HepG2 (cell line): ENCODE measurements around the gene CAPN14. TPM values are rescaled to one million over a fixed set of nuclear protein-coding genes. Genes with fewer than 3 reads are reported as not detected.

Source experiments
- ATAC-seq: fragments of 200-7000 bp; cut with Tn5 transposase; 3 replicates; pipeline ENCODE4 v1.9.1; 2020; ENCODE audit warnings: mild to moderate bottlenecking, moderate library complexity
- BruUV-seq: library from RNA; stranded (reverse); fragments of 400-500 nt; replicated peaks from 2 replicates; lab custom pipeline; 2021; lab: Mats Ljungman, UMichigan
- CTCF ChIA-PET: fragments of 300-600 bp; formaldehyde crosslinking; extraction: SDS; loops from one replicate; lab custom pipeline; 2021; ENCODE audit warnings: low total read pairs, inconsistent platforms, low intra/inter-chr PET ratio; lab: Yijun Ruan, JAX
- POLR2A ChIA-PET: fragments of 350-600 bp; sonication (Branson Sonifier 250); formaldehyde crosslinking; loops from one replicate; lab custom pipeline; 2020; ENCODE audit warnings: antibody characterized with exemption, inconsistent platforms; lab: Yijun Ruan, JAX
- DNase-seq: peaks from one replicate; pipeline ENCODE4 v3.0.0-alpha.2; 2015; ENCODE audit warnings: low spot score
- FAIRE-seq: peaks from 3 replicates; lab custom pipeline; 2011; peaks lifted over from hg19 to GRCh38; lab: Jason Lieb, UNC
- H2AFZ ChIP-seq: one replicate; pipeline ENCODE4 v1.6.1; 2011; ENCODE audit warnings: low read length, inconsistent platforms
- H3K27ac ChIP-seq: fragments of 300-600 bp; 3 replicates; pipeline ENCODE4 v1.8.0; 2011; ENCODE audit warnings: mixed run types, mild to moderate bottlenecking, mixed read lengths, low read length, inconsistent platforms; ENCODE audit not compliant: insufficient read depth; ENCODE audit errors: extremely low read length
- H3K27me3 ChIP-seq, 2 experiments: fragments of 200-600 bp in 1 of 2; 2 replicates in 1 of 2; 3 replicates in 1 of 2; pipeline versions ENCODE4 v1.6.0 to v1.8.0; 2011; ENCODE audit warnings: low read length in 2 of 2, mild to moderate bottlenecking in 2 of 2, moderate library complexity in 2 of 2, inconsistent platforms in 1 of 2; ENCODE audit not compliant: insufficient read depth in 2 of 2, control insufficient read depth in 1 of 2
- H3K36me3 ChIP-seq, 2 experiments: fragments of 200-600 bp in 1 of 2; replicated peaks in 1 of 2; 2 replicates in 1 of 2; 3 replicates in 1 of 2; pipeline versions ENCODE4 v1.5.1 to v1.8.0; 2011; ENCODE audit warnings: low read length in 2 of 2, inconsistent platforms in 1 of 2; ENCODE audit not compliant: insufficient read depth in 2 of 2, control insufficient read depth in 1 of 2
- H3K4me1 ChIP-seq: 2 replicates; pipeline ENCODE4 v1.5.1; 2012; ENCODE audit warnings: low read length, inconsistent platforms; ENCODE audit not compliant: insufficient read depth
- H3K4me2 ChIP-seq: 2 replicates; pipeline ENCODE4 v1.6.0; 2011; ENCODE audit warnings: low read depth, low read length, inconsistent platforms
- H3K4me3 ChIP-seq, 3 experiments: fragments of 200-600 bp in 1 of 3; sonication (generic), shearing (Covaris generic) in 1 of 3; replicated peaks in 1 of 3; 2 replicates each; pipeline ENCODE4 v1.5.1; 2011 to 2016; ENCODE audit warnings: low read length in 3 of 3, inconsistent platforms in 2 of 3, low read depth in 2 of 3, mild to moderate bottlenecking in 2 of 3, control low read depth in 1 of 3, mixed read lengths in 1 of 3; ENCODE audit not compliant: insufficient read depth in 1 of 3
- H3K79me2 ChIP-seq: one replicate; pipeline ENCODE4 v1.6.1; 2011; ENCODE audit warnings: low read length, inconsistent platforms; ENCODE audit not compliant: insufficient read depth
- H3K9ac ChIP-seq: 2 replicates; pipeline ENCODE4 v1.6.0; 2011; ENCODE audit warnings: mild to moderate bottlenecking, low read depth, low read length, inconsistent platforms; ENCODE audit not compliant: insufficient read depth
- H3K9me3 ChIP-seq: 2 replicates; pipeline ENCODE4 v1.5.1; 2012; ENCODE audit warnings: mild to moderate bottlenecking, low read length
- H4K20me1 ChIP-seq: 2 replicates; pipeline ENCODE4 v1.6.0; 2011; ENCODE audit warnings: inconsistent platforms, mild to moderate bottlenecking, low read length, moderate library complexity; ENCODE audit not compliant: insufficient read depth
- CCDC6 ChIP-seq: sonication (generic); formaldehyde crosslinking; IDR thresholded peaks from 2 replicates; pipeline ENCODE4 v1.8.1; 2022; ENCODE audit warnings: mild to moderate bottlenecking, missing genetic modification reagents, moderate library complexity
- CREB1 ChIP-seq, 2 experiments: fragments of 450-650 bp in 1 of 2; IDR thresholded peaks; 2 replicates each; pipeline ENCODE4 v1.6.1; 2016 to 2017; ENCODE audit warnings: control low read depth in 1 of 2, mild to moderate bottlenecking in 1 of 2, missing compliant biosample characterization in 1 of 2, missing genetic modification characterization in 1 of 2
- JDP2 ChIP-seq: sonication (generic); formaldehyde crosslinking; IDR thresholded peaks from 2 replicates; pipeline ENCODE4 v1.8.1; 2022; ENCODE audit warnings: missing genetic modification reagents, borderline replicate concordance
- MATR3 ChIP-seq: sonication (generic); formaldehyde crosslinking; IDR thresholded peaks from 2 replicates; pipeline ENCODE4 v1.4.0; 2020; ENCODE audit warnings: missing genetic modification reagents
- PLRG1 ChIP-seq: fragments of 450-650 bp; conservative IDR thresholded peaks from 2 replicates; pipeline ENCODE4 v1.6.1; 2016
- POLR2G ChIP-seq: fragments of 200-400 bp; formaldehyde crosslinking; IDR thresholded peaks from 2 replicates; pipeline ENCODE4 v1.6.1; 2018; ENCODE audit warnings: mild to moderate bottlenecking, low read depth, low read length, moderate library complexity
- TBX2 ChIP-seq: sonication (generic); formaldehyde crosslinking; IDR thresholded peaks from 2 replicates; pipeline ENCODE4 v1.5.0; 2020; ENCODE audit warnings: missing genetic modification reagents, mild to moderate bottlenecking, borderline replicate concordance
- ZNF414 ChIP-seq: sonication (generic); formaldehyde crosslinking; IDR thresholded peaks from 2 replicates; pipeline ENCODE4 v1.5.0; 2020; ENCODE audit warnings: missing genetic modification reagents
- ZNF570 ChIP-seq: sonication (generic); formaldehyde crosslinking; IDR thresholded peaks from 2 replicates; pipeline ENCODE4 v1.4.0; 2020; ENCODE audit warnings: mild to moderate bottlenecking, missing genetic modification reagents, borderline replicate concordance
- ZNF660 ChIP-seq: sonication (generic); formaldehyde crosslinking; IDR thresholded peaks from 2 replicates; pipeline ENCODE4 v1.5.1; 2020; ENCODE audit warnings: mild to moderate bottlenecking, low read depth, missing genetic modification reagents, borderline replicate concordance
- ZNF749 ChIP-seq: sonication (generic); formaldehyde crosslinking; IDR thresholded peaks from 2 replicates; pipeline ENCODE4 v1.8.0; 2022; ENCODE audit warnings: mild to moderate bottlenecking, missing genetic modification reagents, moderate library complexity, borderline replicate concordance
- WGBS: methylation state at CpG from one replicate; pipeline ENCODE4 v1.1.6; 2017; ENCODE audit warnings: low lambda C conversion rate; 5-methylcytosine and 5-hydroxymethylcytosine counted together
- in situ Hi-C: cut with HindIII; loops from 2 replicates; pipeline ENCODE4 v1.10.0; 2017; ENCODE audit warnings: low pct_unique_long_range_greater_than_20kb; ENCODE audit not compliant: extremely low pct_ligation_motif_present
- intact Hi-C: fragments of 100-400 bp; cut with micrococcal nuclease; formaldehyde crosslinking; loops from one replicate; pipeline ENCODE4 v1.10.0; 2022; ENCODE audit not compliant: unreplicated experiment
- polyA plus RNA-seq, 8 experiments: library from polyadenylated mRNA; depleted of rRNA in 3 of 8; stranded (reverse) in 7 of 8; unstranded in 1 of 8; fragments of >200 nt; fragmentation: Illumina TruSeq in 4 of 8; extraction: Trizol in 4 of 8; gene quantifications; 2 replicates each; pipeline versions ENCODE4 v1.2.1 to v1.2.3, GENCODE V29; 2011 to 2016; ENCODE audit warnings: low read depth in 4 of 8, missing spikeins in 1 of 8, mixed read lengths in 1 of 8; ENCODE audit not compliant: insufficient read depth in 1 of 8
- total RNA-seq, 5 experiments: library from RNA; depleted of rRNA; stranded (reverse); fragments of >200 nt; fragmentation: Illumina TruSeq; extraction: Trizol; gene quantifications; 2 replicates each; pipeline ENCODE4 v1.2.3, GENCODE V29; 2016; ENCODE audit warnings: low read depth in 1 of 5
- TF ChIP-seq, protein P1 (sequence below): sonication (generic); formaldehyde crosslinking; IDR thresholded peaks from 2 replicates; pipeline ENCODE4 v1.5.1; 2020; ENCODE audit warnings: missing genetic modification reagents, mild to moderate bottlenecking, borderline replicate concordance

The CAPN14 gene
- total and polyA plus RNA-seq, 2 of the 13 experiments (the other 11 are each of a cell fraction or from before 2014, with no cell fraction given): not detected

- no peak for TF ChIP-seq ZNF749 (CRISPR knock-in tag)
These were observed 49.5 kb upstream of the CAPN14 start (continued) for GRCh38 chr2:31266804-31267203.

GRCh38 chr2:31265234-31265633 is 47.9 kb upstream of the CAPN14 start:
- BruUV-seq: no TSS peak
- Histone ChIP-seq H3K36me3 (no peaks in the 10 kb centered on the region), H3K4me2 (no peak overlapping the region), H4K20me1 (no peaks in the 10 kb centered on the region), H3K4me1 (no peaks in the 10 kb centered on the region), H3K27me3 (peaks cover 0 to 1% of the 10 kb centered on the region in 2 experiments; a peak in 2 of 5 replicates), H3K79me2 (no peaks in the 10 kb centered on the region), H3K9ac (no peak overlapping the region), H3K27ac (no peak overlapping the region), H3K9me3 (no peaks in the 10 kb centered on the region), H3K4me3 (no peak overlapping the region), H2AFZ (no peak overlapping the region)
- FAIRE-seq (no peak), ATAC-seq (no peak), DNase-seq (no peak)
- in situ Hi-C loops (no loop called here), intact Hi-C loops (no loop called here)
- 47% methylated on average over 6 of the region's 6 CpGs for WGBS
- POLR2A ChIA-PET: no interaction called here
- CTCF ChIA-PET: no interaction called here
- TF ChIP-seq PLRG1 (no peak), CREB1 (IDR thresholded peaks at IDR 0.05) (0 out of 2 replicates have a peak, but pooled peaks have one; percentile 32), CREB1 (CRISPR knock-in tag; IDR thresholded peaks at IDR 0.05) (no peak), JDP2 (CRISPR knock-in tag) (no peak)

- H3K4me3 ChIP-seq: no peak overlapping the region
- H2AFZ ChIP-seq: no peak overlapping the region
- in situ Hi-C loops (no loop called here), intact Hi-C loops (no loop called here)
- no peaks in the 10 kb centered on the region for H3K4me1 ChIP-seq
- H3K27ac ChIP-seq: no peak overlapping the region
- H3K27me3 ChIP-seq: peaks cover 0 to 1% of the 10 kb centered on the region in 2 experiments; a peak in 2 of 5 replicates
- no peaks in the 10 kb centered on the region for H4K20me1 ChIP-seq
- DNase-seq: no peak
- no peaks in the 10 kb centered on the region for H3K79me2 ChIP-seq
- WGBS: 7% methylated on average over 3 of the region's 3 CpGs
- H3K9ac ChIP-seq: no peak overlapping the region
- BruUV-seq: no TSS peak
- ChIA-PET POLR2A (no interaction called here), CTCF (no interaction called here)
- peak; percentile 63 for ATAC-seq
- no peaks in the 10 kb centered on the region for H3K9me3 ChIP-seq
- H3K4me2 ChIP-seq: no peak overlapping the region
- FAIRE-seq: peak; percentile 32
- TF ChIP-seq MATR3 (CRISPR knock-in tag) (no peak), ZNF414 (CRISPR knock-in tag) (no peak), TBX2 (CRISPR knock-in tag) (no peak), POLR2G (no peak), ZNF570 (CRISPR knock-in tag) (no peak), ZNF660 (CRISPR knock-in tag) (no peak), CCDC6 (CRISPR knock-in tag) (no peak)
- TF ChIP-seq, protein P1, sequence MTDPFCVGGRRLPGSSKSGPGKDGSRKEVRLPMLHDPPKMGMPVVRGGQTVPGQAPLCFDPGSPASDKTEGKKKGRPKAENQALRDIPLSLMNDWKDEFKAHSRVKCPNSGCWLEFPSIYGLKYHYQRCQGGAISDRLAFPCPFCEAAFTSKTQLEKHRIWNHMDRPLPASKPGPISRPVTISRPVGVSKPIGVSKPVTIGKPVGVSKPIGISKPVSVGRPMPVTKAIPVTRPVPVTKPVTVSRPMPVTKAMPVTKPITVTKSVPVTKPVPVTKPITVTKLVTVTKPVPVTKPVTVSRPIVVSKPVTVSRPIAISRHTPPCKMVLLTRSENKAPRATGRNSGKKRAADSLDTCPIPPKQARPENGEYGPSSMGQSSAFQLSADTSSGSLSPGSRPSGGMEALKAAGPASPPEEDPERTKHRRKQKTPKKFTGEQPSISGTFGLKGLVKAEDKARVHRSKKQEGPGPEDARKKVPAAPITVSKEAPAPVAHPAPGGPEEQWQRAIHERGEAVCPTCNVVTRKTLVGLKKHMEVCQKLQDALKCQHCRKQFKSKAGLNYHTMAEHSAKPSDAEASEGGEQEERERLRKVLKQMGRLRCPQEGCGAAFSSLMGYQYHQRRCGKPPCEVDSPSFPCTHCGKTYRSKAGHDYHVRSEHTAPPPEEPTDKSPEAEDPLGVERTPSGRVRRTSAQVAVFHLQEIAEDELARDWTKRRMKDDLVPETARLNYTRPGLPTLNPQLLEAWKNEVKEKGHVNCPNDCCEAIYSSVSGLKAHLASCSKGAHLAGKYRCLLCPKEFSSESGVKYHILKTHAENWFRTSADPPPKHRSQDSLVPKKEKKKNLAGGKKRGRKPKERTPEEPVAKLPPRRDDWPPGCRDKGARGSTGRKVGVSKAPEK (CRISPR knock-in tag): no peak
- H3K36me3 ChIP-seq: no peaks in the 10 kb centered on the region
These were observed 46.4 kb upstream of the CAPN14 start for GRCh38 chr2:31263636-31264190.
